H1 (cell line): ENCODE data around the gene FLCN. TPM values are rescaled to one million over a fixed set of nuclear protein-coding genes. Genes with fewer than 3 reads are reported as not detected.

ENCODE experiments used
- SIX5 ChIP-seq: IDR thresholded peaks from 2 replicates; pipeline ENCODE4 v1.6.1; 2011; ENCODE audit warnings: mild to moderate bottlenecking, low read depth, low read length
- polyA plus RNA-seq, 7 experiments: library from polyadenylated mRNA; depleted of rRNA in 3 of 7; stranded (reverse) in 5 of 7; unstranded in 2 of 7; fragments of >200 nt in 5 of 7; fragments of 200-250 nt in 2 of 7; gene quantifications; 1 replicate in 5 of 7; 2 replicates in 1 of 7; 4 replicates in 1 of 7; pipeline versions ENCODE4 v1.2.1 to v1.2.3, GENCODE V29; 2011 to 2013; ENCODE audit warnings: missing spikeins in 2 of 7, mixed read lengths in 2 of 7
- total RNA-seq: library from RNA; stranded (reverse); fragmentation: NEBNext Ultra II Directional; extraction: Animal tissue kit (Norgen Biotek cat#: 25700); gene quantifications from 2 replicates; pipeline ENCODE4 v1.2.1, GENCODE V29; 2021
- TF ChIP-seq, protein P1 (sequence below), 3 experiments: IDR thresholded peaks; 1 replicate in 2 of 3; 2 replicates in 1 of 3; pipeline versions ENCODE4 v1.5.1 to v1.6.1; 2011; ENCODE audit warnings: low read length in 3 of 3, mild to moderate bottlenecking in 3 of 3, inconsistent platforms in 2 of 3, low read depth in 1 of 3, moderate library complexity in 1 of 3; ENCODE audit not compliant: insufficient read depth in 1 of 3; ENCODE audit errors: control extremely low read depth in 1 of 3

FLCN gene
- total and polyA plus RNA-seq, 2 of the 8 experiments (the other 6 are each of a cell fraction or from before 2014, with no cell fraction given), result 15.6 to 34.6 TPM

DNA sequence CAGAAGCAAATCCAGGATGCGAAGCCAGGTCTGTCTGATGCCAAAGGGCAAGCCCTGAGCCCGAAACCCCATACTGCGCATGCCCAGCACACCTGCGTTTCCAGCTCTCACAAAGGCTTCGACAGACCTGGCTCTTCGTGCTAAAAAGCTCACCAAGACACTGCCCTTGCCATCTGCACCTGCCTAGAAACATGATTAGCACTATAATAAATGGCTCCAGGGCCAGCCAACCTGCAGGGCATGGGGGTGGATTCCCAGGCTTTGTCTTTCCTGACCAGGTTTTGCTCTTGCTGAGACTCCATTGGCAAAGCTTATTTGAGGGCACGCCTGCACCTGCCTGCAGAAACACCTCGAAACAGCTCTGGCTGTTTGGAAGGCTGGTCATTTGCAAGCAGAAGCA is 16.4 kb downstream of the FLCN start (continued):
- TF ChIP-seq, protein P1, sequence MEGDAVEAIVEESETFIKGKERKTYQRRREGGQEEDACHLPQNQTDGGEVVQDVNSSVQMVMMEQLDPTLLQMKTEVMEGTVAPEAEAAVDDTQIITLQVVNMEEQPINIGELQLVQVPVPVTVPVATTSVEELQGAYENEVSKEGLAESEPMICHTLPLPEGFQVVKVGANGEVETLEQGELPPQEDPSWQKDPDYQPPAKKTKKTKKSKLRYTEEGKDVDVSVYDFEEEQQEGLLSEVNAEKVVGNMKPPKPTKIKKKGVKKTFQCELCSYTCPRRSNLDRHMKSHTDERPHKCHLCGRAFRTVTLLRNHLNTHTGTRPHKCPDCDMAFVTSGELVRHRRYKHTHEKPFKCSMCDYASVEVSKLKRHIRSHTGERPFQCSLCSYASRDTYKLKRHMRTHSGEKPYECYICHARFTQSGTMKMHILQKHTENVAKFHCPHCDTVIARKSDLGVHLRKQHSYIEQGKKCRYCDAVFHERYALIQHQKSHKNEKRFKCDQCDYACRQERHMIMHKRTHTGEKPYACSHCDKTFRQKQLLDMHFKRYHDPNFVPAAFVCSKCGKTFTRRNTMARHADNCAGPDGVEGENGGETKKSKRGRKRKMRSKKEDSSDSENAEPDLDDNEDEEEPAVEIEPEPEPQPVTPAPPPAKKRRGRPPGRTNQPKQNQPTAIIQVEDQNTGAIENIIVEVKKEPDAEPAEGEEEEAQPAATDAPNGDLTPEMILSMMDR (IDR thresholded peaks at IDR 0.05; ENCODE audit: control extremely low read depth in 1 of 3, insufficient read depth in 1 of 3, low read depth in 1 of 3, low read length in 3 of 3), result no peak
- no peak for TF ChIP-seq SIX5
- TF ChIP-seq, all 59 proteins: peak for 0
